ENCODE measurements around the gene HBEGF.

HBEGF gene

DNA sequence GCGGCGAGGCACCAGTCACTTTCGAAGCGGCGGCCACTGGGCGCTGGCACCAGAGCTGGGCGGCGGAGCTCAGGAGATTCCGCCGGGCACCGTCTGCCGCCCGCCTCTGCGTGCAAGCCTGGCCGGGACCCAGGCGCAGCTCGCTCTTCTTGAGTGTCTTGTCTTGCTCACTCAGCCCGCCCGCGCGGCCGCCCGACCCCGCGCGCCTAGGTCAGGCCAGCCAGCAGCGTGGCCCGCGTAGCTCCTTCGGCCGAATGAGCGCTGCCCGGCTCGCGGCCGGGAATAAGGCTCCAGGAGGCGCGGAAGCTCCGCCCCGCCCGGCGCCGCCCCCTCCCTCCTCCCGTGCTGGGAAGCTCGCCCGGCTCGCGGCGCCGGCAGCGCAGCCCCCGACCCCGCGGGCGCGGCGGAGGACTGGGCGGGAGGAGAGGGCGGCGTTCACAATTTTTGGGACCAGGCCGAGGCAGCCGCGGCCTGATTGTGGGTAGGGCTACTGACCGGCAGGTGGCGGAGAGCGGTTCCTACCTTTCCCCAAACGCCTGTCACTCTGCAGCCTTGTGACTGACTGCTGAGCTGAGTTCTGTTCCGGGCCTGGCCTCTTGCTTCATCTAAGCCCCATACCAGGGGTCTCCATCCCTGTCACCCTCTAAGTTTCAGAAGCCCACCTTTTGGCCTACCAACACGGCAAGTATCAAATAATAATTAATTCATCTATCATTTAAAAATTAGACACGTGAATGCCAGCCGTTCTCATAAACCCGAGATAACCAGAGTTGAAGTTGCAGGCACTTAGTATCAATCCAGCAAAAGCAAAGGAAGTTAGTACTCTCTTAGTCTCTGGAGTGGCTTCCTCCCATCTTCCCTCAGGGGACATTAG, at the start of gene HBEGF:
HBEGF (minus strand) TSS at position 256 of the 874 bp plus-strand sequence. CDS start 275 bp downstream, outside the sequence.
- DNase-seq = peak; percentile 53

DNA sequence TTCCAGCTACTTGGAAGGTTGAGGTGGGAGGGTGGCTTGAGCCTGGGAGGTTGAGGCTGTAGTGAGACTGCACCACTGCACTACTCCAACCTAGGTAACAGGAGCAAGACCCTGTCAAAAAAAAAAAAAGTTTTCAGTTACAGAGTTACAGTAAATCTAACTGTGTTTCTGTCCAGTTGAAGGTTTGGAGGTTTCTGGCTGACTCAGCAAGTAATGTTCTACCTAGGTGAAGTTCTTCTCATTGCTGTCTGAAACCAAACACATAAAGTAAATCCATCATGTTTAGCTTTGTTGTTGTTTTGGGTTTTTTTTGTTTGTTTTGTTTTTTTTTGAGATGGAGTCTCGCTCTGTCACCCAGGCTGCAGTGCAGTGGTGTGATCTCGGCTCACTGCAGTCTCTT, 47.3 kb upstream of the HBEGF start:
- no peak for DNase-seq

DNA sequence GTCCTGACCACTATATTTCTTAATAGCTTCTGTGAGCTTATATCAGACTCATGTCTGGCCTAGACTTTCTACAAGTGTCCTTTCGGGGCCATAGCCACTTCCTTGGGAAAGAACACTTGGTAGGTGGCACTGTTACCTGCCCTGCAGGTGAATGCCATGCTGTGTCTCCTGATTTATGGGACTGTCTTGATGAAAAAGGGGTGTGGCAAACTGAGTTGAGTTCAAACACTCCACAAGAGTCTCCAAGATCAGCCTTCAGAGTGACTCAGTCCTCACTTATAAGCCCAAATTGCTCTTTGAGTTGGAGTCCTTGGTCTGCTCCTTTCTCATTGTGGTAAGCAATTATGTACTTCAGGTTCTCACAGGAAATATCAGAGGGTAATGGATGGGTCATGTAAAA, 45.3 kb upstream of the HBEGF start:
- DNase-seq = no peak

DNA sequence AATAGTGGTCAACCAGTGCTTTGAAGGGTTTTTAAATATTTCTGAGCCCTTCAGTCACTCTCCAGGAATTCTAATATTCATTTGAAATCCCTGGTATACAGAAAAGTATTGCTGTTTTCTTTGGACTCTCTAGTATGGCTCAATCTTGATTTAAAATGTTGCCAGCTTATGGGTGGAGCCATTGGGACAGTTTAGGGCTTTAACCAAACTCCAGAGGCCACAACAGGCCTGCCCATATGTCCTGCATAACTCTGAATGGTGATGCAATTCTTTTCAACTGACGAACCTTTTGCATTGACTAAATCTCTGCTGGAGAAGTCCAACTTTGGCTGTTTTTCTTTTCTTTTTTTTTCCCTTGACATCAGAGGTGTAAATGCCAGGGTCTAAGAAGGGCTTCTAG, 44.9 kb upstream of the HBEGF start:
- no peak for DNase-seq

GRCh38 chr5:140388052-140388451, 41.6 kb upstream of the HBEGF start:
- DNase-seq = no peak

DNA sequence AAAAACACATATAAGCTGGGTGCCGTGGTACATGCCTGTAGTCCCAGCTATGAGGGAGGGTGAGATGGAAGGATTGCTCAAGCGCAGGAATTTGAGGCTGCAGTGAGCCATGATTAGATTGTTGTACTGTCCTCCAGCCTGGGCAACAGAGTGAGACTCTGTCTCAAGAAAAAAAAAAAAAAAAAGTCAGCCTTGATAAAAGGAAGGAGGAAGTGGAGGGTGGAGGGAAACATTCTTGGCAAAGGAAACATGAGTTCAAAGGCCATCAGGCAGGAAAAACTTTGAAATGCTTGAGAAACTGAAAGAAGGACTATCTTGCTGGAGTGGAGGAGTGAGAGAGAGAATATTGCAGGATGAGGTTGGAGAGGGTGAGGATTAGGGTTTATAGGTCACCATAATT, 36.9 kb upstream of the HBEGF start:
- no peak for DNase-seq

DNA sequence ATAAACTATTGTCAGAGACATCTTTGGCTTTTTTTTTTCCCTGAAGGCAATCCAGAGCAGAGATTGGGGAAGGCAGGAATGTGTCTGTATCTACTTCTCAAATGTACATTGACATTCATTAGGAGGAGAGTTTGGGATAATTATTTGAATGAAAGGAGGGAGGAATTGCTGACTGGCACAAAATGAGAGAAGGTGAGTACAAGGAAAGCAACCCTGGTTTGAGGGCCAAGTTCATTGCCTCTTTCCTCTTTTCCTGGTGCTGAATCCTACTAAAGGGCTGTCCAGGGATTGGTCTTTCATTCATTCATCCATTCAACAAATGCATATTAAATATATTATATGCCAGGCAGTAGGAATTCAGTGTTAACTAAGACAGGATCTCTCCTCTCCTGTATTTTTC, 36.5 kb upstream of the HBEGF start:
- no peak for DNase-seq

GRCh38 chr5:140381972-140382371, 35.6 kb upstream of the HBEGF start:
- no peak for DNase-seq

GRCh38 chr5:140381351-140381750, 34.9 kb upstream of the HBEGF start:
- DNase-seq = no peak

GRCh38 chr5:140372971-140373487, 26.6 kb upstream of the HBEGF start:
- peak; percentile 23 for DNase-seq

- no peak for DNase-seq
Observed at GRCh38 chr5:140371356-140372151, 25.2 kb upstream of the HBEGF start.

DNA sequence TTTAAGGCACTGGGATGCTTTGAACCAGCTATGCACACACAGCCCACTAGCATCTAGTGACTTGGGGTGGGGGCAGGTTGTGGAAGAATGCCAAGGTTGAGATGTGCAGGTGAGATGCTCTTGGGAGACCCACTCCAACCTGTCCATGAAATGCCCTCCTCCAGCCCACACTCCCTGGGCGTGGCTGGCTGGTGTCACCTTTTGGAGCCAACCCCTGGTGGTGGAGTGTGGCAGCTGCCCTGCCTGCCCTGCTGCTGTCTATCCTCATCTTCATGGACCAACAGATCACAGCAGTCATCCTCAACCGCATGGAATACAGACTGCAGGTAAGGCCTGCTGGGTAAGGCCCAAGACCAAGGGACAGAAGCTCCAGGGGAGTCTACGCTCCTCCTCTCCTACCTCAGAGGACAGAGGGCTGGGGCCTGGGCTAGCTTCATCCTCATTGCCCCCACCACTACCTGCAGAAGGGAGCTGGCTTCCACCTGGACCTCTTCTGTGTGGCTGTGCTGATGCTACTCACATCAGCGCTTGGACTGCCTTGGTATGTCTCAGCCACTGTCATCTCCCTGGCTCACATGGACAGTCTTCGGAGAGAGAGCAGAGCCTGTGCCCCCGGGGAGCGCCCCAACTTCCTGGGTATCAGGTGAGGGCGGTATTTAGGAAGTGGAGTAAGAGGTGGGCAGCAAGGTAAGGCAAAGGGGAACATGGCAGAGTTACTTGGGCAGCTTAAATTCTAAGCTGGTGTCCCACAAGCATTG, 21.0 kb upstream of the HBEGF start:
- DNase-seq = no peak

DNA sequence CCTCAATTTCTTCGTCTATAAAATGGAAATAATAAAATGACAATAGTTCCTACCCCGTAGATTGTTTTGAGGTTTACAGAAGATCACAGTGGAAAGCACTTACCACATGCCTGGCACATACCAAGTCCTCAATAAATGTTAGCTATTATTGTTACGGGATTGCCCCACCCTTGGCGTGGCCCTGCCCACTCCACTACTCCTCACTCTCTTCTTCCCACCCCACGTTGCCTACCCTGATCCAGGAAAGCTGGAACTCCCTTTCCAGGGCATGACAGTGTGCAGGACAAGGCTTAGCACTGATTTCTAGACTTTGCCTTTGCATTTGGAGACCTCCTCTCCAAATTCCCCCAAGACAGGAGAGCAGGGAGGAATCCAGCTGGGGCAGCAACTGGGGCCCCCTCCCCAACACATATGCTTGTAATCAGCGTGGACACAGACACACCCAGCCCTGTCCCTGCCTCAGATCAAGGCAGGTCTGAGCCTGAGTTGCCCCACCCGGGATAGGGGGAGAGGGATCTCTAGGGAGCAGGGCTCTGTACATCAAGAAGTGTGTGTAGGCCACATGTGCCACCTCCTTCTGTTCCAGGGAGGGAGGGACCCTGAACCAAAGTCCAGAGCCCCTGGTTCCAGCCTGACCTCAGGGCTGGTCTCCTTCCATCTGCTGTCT, 20.3 kb upstream of the HBEGF start:
- DNase-seq = no peak

- DNase-seq = no peak
Observed at GRCh38 chr5:140365941-140366340, 19.5 kb upstream of the HBEGF start.

DNA sequence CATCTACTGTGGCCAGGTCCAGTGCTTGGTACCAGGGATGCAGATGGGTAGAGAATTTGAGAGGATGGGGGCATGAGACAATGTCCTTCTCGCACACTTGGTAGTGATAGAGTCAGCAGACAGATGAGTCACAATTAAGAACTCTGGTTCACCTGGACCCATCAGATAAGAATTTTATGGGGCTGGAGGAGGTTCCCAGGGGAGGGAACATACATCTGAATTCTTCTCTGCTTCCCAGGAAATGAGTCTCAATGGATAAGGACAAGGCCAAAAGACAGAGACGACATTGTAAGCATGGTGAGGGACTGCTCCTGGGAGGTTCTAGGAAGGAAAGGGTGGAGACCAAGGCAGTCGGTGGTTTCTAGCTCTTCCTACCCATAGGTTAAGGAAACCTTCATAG, 18.9 kb upstream of the HBEGF start:
- no peak for DNase-seq

DNA sequence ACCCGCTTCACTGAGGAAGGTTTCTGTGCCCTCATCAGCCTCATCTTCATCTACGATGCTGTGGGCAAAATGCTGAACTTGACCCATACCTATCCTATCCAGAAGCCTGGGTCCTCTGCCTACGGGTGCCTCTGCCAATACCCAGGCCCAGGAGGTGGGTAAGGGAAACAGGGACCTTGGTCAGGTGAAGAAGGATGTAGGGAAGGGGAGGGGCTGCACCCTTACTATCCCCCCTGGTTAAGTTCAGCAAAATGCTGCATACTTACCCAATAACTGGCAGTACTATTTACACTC, 18.0 kb upstream of the HBEGF start:
- DNase-seq = no peak

DNA sequence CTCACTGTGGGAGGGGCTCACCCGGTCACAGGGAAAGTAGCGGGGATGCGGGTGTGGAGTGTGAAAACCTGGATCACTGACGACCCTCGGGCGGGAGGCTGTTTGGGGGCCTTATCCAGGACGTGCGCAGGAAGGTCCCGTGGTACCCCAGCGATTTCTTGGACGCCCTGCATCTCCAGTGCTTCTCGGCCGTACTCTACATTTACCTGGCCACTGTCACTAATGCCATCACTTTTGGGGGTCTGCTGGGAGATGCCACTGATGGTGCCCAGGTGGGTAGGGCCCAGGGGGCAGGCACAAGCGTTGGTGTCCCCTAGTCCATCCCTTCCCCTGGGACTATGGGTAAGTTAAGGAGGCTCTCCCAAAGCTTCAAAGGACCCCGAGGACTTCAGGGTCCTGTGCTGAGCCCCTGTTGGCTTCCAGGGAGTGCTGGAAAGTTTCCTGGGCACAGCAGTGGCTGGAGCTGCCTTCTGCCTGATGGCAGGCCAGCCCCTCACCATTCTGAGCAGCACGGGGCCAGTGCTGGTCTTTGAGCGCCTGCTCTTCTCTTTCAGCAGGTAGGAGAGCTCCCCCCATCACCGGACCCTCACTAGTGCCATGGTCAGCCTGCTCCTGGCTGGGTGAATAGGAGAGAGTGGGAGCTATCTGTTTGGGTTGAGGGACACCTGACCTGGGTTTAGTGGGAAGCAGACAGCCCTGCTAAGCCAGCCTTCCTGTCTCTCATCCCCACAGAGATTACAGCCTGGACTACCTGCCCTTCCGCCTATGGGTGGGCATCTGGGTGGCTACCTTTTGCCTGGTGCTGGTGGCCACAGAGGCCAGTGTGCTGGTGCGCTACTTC, 17.4 kb upstream of the HBEGF start:
- no peak for DNase-seq

DNA sequence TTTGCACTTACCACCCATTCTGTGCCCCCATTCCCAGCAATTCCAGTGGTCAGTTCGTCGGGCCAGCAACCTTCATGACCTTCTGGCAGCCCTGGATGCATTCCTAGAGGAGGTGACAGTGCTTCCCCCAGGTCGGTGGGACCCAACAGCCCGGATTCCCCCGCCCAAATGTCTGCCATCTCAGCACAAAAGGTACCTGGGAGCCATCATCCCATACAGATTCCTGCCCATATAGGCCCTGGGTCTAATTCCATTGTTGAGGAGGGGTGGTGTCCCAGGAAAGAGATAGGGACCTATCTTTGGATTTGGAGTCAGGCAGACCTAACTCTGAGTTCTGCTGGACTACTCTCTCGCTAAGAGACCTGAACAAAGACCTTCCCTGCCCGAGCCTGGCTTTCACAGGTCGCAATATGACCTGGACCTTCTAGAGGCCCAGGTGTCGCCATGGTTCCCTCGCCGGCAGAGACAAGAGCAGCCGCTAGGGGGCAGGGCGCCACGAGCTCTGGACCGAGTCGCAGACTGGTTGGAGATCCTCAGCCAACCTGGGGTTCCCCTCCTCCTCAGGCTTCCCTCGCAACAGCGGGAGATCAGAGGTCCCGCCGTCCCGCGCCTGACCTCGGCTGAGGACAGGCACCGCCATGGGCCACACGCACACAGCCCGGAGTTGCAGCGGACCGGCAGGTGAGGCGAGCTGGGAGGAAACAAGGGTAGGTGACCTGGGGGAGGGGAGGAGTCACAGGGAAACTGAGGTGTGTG, 16.6 kb upstream of the HBEGF start:
- DNase-seq = peak; percentile 84

- no peak for DNase-seq
Observed at GRCh38 chr5:140362311-140362710, 15.9 kb upstream of the HBEGF start.

DNA sequence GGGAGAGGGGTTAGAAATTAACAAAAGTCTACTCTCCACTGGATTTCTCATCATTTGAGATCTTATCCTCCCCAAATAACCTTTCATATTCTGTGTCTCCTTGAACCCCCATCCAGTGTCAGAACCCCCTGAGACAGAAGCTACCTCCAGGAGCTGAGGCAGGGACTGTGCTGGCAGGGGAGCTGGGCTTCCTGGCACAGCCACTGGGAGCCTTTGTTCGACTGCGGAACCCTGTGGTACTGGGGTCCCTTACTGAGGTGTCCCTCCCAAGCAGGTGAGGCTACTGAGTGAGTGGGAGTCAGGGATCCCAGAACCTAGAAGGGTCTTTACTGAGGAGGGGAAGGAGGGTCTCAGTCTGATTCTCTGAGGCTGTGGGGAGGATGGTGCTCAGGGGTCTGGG, 15.5 kb upstream of the HBEGF start:
- DNase-seq = no peak
